ENCODE results near the gene AHCTF1. TPM values are rescaled to one million over a fixed set of nuclear protein-coding genes. Genes with fewer than 3 reads are reported as not detected.

AHCTF1 gene
- total and polyA plus RNA-seq, 2 of the 8 experiments (the other 6 are each of a cell fraction or from before 2014, with no cell fraction given): 7.9 to 44.5 TPM

GRCh38 chr1:246843876-246844275, 87.9 kb downstream of the AHCTF1 start:
- Histone ChIP-seq H4K8ac (ENCODE audit: extremely low read depth, insufficient read depth, low read length) (no peak overlapping the region), H3K9me3 (ENCODE audit: insufficient read depth in 2 of 2, low read depth in 1 of 2, low read length in 1 of 2) (no peaks in the 10 kb centered on the region), H4K20me1 (replicated peaks in 1 of 2; ENCODE audit: control insufficient read depth in 1 of 2, insufficient read depth in 2 of 2, low read length in 2 of 2) (peaks cover 2% of the 10 kb centered on the region in 2 experiments), H2AFZ (ENCODE audit: low read length) (no peak overlapping the region), H2BK120ac (replicated peaks; ENCODE audit: low read depth, low read length) (no peak overlapping the region), H3K23me2 (ENCODE audit: low read depth, low read length) (no peaks in the 10 kb centered on the region), H3K79me1 (ENCODE audit: low read depth, low read length) (no peaks in the 10 kb centered on the region), H3K9ac (replicated peaks in 1 of 4; ENCODE audit: extremely low read depth in 1 of 4, low read depth in 3 of 4, low read length in 3 of 4) (no peak overlapping the region), H3K14ac (ENCODE audit: insufficient read length) (no peak overlapping the region), H3K4me2 (ENCODE audit: insufficient read depth in 1 of 2, low read depth in 2 of 2, low read length in 2 of 2) (no peak overlapping the region), H3K4me3 (ENCODE audit: extremely low read depth in 1 of 4, insufficient read depth in 2 of 4, low read depth in 3 of 4, low read length in 4 of 4) (no peak overlapping the region), H2BK12ac (ENCODE audit: low read depth, low read length) (no peak overlapping the region), H3K4ac (replicated peaks; ENCODE audit: insufficient read length, low read depth, low read length) (no peak overlapping the region), H3K27me3 (replicated peaks in 1 of 4; ENCODE audit: control insufficient read depth in 3 of 4, extremely low read depth in 1 of 4, insufficient read depth in 3 of 4, low read length in 3 of 4) (no peaks in the 10 kb centered on the region), H4K91ac (replicated peaks; ENCODE audit: insufficient read length, low read length) (no peak overlapping the region), H2BK20ac (ENCODE audit: low read length) (no peak overlapping the region), H3K27ac (ENCODE audit: low read depth, low read length) (no peak overlapping the region), H3K36me3 (ENCODE audit: control insufficient read depth in 2 of 4, insufficient read depth in 4 of 4, low read length in 3 of 4) (peaks cover 7 to 41% (median 27%) of the 10 kb centered on the region in 4 experiments), H3K56ac (replicated peaks; ENCODE audit: insufficient read length, low read depth, low read length) (no peak overlapping the region), H3K23ac (ENCODE audit: insufficient read length) (no peak overlapping the region), H3K18ac (ENCODE audit: extremely low read depth, low read length) (no peak overlapping the region), H3K79me2 (ENCODE audit: control insufficient read depth in 1 of 2, insufficient read depth in 2 of 2, low read length in 2 of 2) (no peaks in the 10 kb centered on the region), H2BK15ac (ENCODE audit: low read length) (no peak overlapping the region), H2AK5ac (ENCODE audit: low read depth, low read length) (no peak overlapping the region), H4K5ac (ENCODE audit: insufficient read length, low read depth, low read length) (no peak overlapping the region), H2BK5ac (ENCODE audit: low read depth, low read length) (no peak overlapping the region), H3K4me1 (replicated peaks in 1 of 4; ENCODE audit: control insufficient read depth in 3 of 4, insufficient read depth in 4 of 4, low read length in 3 of 4) (no peaks in the 10 kb centered on the region)
- DNase-seq (ENCODE audit: low read depth in 1 of 2, low spot score in 2 of 2) (no peak), FAIRE-seq (no peak)
- ChIA-PET POLR2A (ENCODE audit: partially characterized antibody) (interaction anchor here (0.7 kb wide), 1 partner anchor 110 kb away, joined by 3 read pairs; no protein-coding TSS in a partner anchor), CTCF (ENCODE audit: partially characterized antibody) (interaction anchor here (0.9 kb wide), 1 partner anchor 89 kb away, joined by 3 read pairs; no protein-coding TSS in a partner anchor)
- WGBS, 2 experiments (ENCODE audit: extremely low coverage in 1 of 2, insufficient coverage in 1 of 2, insufficient read length in 1 of 2, insufficient replicate concordance in 2 of 2, low coverage in 1 of 2, low lambda C conversion rate in 2 of 2, missing lambda C conversion rate in 1 of 2): 86% methylated on average over 5 of the region's 5 CpGs; no CpG with 5 or more reads in 1 of the 2 experiments
- TF ChIP-seq TAF7 (optimal IDR thresholded peaks at IDR 0.05; ENCODE audit: borderline replicate concordance, low read depth, low read length) (no peak), EP300 (IDR thresholded peaks at IDR 0.05; ENCODE audit: borderline replicate concordance in 1 of 2, low read depth in 2 of 2, low read length in 2 of 2) (no peak), SP1 (IDR thresholded peaks at IDR 0.05; ENCODE audit: low read depth, low read length) (no peak), POU5F1 (IDR thresholded peaks at IDR 0.05; ENCODE audit: low read depth, low read length) (no peak), HDAC2 (IDR thresholded peaks at IDR 0.05; ENCODE audit: borderline replicate concordance in 1 of 2, low read depth in 2 of 2, low read length in 2 of 2) (no peak)
